NCI-H446 treated with DMSO at 0.1 percent for 48 hours (cell line): ENCODE data around the gene S100A4.

Source experiments
- DNase-seq: peaks from one replicate; lab custom pipeline; 2025; lab: John Stamatoyannopoulos, UW

Gene S100A4

GRCh38 chr1:153547560-153548551 is 2.2 kb upstream of the S100A4 start:
- no peak for DNase-seq

DNA sequence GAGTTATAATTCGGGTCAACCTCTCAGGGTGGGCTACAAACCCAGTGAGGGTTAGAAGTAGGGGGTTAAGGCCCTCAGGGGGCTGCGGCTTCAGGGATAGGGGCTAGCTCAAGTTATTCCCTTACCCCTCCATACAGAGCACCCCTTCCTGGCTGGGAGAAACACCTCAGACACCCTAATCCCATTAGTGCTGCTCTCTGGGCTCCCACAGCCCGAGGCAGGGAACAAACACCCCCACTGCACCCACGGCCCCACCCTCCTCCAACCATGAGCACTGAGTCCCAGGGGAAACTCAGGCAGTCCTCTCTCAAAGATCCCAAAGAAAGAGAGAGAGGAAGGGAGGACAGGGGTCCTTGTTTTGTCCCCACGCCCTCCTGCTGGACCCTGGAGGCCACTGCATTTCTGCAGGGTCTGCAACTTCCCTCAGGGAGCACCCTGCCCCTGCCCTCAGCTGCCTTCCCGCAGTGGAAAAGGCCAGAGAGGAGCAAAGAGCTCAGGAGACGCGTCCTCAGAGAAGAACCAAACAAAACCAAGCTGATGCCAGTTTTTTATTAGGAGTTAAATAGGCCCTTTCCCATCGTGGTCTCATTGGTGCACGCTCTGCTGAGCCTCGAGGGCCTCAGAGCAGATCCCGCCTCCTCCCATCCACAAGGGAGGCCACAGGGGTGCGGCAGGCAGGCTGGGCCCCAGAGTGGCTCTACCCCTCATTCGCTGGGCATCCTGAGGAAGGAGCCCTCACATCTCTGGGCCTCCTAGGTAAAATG is 1.4 kb upstream of the S100A4 start:
- no peak for DNase-seq

DNA sequence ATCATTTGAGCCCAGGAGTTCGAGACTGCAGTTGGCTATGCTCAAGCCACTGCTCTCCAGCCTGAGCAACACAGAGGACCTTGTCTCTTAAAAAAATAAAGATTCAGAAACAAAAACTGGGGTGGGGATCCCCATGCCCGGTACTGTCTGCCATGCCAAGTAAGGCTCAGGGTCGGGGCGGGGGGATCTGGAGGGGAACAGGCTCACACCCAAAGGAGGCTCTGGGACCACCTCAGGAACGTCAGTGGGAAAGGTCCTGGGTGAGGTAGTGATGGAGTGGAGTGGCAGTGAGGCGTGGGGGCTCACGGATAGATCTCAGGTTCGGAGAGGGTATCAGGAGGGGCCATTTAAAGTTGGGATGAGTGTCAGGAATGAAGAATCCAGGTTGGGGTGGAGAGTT is 765 bp upstream of the S100A4 start:
- DNase-seq: no peak

DNA sequence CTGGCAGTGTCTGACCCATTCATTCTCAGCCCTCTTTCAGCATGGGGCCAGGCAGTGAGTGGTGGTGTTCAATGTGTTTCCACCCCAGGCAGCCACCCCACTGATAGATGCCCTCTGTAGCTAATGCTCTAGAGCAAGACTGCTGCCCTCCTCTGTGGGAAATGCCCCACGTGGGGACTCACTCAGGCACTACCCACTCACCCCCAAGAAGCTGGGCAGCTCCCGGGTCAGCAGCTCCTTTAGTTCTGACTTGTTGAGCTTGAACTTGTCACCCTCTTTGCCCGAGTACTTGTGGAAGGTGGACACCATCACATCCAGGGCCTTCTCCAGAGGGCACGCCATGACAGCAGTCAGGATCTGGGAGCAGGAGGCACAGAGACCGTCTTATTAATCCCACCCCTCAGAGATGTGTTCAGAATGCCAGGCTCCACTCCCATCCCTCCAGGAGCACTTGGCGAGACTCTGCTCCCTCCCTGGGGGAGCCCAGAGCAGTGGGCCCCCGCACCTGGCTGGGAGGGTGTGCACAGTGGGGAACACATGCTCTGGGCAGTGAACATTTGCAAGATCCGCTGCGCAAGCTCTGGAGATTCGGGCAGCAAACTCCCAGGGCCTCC is 1.0 kb downstream of the S100A4 start:
- DNase-seq: no peak

GRCh38 chr1:153543736-153544135 is 1.9 kb downstream of the S100A4 start:
- DNase-seq: no peak

DNA sequence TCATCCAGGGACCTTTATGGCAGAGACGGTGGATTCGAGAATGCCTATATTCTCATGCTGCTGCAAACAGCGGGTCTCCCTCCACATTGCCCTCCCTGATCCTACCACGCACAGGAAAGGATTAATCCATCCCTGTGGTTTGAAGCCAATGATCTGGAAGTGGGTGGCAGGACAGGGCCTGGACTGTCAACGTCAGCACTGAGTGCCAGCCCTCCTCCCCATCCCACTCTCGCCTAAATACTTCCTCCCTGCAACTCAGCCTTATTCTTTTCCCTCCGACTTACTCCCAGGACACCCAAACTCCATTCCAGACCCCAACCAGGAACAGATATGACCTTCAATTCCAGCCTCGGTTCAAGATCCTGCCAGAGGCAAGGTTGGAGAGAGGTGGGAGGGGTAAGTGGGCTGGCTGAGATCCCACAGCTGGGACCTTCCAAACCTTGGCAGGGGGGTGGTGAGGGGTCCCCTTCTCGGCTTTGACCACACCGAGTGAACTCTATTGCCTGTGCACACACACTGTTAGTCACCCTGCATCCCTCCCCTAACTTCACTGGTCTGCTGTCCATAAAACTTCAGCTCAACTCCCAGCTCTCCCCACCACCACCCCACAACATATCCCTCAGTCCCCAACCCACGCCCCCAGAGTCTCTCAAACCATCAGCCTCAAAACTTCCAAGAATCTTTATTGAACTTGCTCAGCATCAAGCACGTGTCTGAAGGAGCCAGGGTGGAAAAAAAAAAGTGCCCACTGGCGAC is 2.5 kb downstream of the S100A4 start:
- no peak for DNase-seq

DNA sequence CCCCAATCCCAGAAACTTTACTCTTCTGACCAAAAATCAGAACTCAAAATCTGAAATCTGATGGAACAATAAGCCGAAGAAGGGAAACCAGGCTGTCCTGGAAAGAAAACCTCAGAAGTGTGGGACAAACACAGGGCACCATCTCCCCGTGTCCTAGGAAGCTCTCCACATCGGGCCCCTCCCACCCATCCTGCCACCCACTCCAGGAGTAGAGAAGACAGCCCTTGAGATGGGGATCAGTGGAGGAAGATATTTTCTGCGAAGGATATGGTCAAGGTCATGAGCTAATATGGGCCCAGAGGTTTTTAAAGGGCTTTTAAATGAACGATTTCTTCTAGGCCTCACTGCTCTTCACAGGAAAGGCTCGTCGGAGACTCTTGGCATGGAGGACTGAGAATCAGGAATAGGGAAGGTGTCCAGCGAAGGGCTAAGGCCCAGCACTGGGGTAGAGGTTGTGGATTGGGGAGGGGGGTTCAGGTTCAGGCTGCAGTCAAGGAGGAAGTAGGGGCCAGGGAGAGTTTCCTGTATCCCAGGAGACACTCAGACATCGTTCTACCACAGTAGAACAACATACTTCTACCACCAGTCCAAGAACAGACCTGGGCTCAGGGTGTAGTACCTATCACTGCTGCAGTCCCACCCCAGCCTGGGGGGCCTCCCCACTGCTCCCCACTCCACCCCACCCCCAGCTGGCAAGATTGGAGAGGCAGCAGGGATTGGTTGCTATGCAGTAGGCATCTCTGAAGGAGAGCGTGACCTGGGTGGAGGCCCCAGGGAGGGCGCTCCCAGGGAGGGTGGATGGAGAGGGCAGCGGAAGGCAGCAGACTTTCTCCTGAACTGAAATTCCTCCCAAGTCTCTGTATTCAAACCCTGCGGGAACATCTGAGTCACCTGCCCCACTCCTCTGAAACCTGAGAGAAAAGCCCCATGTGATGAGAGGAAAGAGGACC is 3.7 kb downstream of the S100A4 start:
- DNase-seq: no peak

- DNase-seq: peak; percentile 88
Measured at GRCh38 chr1:153540394-153541361, 4.9 kb downstream of the S100A4 start, which contains the start of gene S100A5. Gene S100A5, minus strand, starts transcription at chr1:153540934. Its CDS starts 743 bp downstream, at chr1:153540191.

- DNase-seq: no peak
Measured at GRCh38 chr1:153539395-153540093, 6.1 kb downstream of the S100A4 start.

GRCh38 chr1:153538315-153538821 is 7.2 kb downstream of the S100A4 start:
- DNase-seq: no peak

DNA sequence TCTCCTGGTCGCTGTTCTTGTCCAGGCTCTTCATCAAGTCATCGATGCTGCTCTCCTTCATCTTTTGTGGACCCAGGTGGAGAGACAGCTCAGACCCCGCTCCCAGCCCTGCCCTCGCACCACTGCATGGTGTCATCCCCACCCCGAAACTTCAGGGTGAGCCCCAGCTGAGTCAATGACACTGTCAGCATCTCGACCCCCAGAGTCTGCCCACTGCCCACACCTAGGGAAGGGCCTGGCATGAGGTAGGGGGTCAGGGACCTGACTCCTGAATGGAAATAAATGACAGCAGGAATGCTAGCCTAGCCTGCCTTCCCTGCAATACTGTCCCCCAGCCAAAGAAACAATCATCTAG is 8.3 kb downstream of the S100A4 start:
- DNase-seq: no peak

DNA sequence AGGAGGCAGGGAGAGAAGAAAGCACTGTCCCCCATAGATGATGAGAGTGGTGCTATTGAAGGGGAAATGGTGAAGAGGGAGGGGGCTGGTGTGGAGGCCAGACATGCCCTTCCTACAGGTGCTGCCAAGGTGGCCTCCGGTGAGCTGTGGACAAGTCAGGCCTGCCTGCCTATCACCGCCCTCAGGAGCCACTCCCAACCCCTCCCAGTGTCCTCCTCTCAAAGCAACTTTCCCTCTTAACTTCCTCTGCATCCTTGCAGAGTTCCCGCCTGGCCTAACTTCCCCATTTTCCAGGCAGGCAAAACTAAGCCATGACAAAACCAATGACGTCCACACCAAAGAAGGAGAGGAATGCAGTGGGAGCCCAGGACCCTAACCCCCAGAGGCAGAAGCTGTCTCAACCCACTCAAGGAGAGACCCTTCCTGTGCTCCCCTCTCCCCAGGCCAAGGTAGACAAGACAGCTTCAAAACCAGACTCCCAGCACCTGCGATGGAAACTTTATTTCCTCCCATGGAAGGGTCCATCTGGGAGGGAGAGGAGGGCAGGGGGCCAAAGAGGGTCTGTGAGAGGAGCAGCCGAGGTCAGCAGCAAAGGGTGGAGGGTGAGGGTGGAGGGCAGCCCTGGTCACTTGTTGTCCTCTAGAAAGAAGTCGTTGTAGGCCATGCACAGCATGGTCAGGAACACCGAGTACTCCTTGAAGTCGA is 8.8 kb downstream of the S100A4 start:
- DNase-seq: no peak

- no peak for DNase-seq
Measured at GRCh38 chr1:153536012-153536670, 9.5 kb downstream of the S100A4 start.

DNA sequence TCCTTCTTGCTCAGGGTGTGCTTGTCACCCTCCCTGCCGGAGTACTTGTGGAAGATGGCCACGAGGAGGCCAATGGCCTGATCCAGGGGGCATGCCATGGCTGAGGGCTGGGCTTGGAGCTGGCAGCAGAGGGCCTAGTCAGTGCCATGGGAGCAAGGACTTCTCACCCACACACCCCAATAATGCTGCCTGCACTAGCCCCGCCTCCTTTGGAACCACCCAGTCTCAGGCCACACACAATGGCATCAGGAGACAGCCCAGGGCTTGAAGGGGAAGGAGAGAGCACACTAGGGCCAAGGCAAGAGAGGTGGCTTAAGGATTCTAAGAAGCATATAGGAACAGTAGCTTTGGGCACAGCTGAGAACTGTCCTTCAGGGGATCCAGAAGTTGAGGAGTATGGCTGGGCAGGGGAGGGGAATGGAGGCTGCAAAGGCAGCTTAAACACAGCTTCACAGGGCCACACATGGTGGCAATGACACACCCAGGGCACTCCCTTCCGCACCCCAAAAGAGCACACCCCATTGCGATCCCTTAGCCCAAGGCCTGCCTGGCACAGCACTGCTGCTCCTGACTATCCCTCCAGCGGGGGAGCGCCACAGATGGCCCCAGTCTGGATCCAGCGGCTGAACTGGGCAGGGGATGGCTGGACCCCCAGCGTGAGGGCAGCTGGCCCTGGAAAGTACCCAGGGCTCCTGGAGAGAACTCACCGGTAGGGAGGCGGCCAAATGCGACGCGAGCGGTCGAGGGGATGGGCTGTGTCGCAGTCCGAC is 10.2 kb downstream of the S100A4 start, which contains the start of gene S100A6:
Gene S100A6 (minus strand): TSS at position 750 of the 770 bp plus-strand sequence. CDS start 652 bp downstream, at position 98.
- no peak for DNase-seq

GRCh38 chr1:153534925-153535241 is 10.7 kb downstream of the S100A4 start:
- DNase-seq: no peak

GRCh38 chr1:153534226-153534924 is 11.2 kb downstream of the S100A4 start:
- DNase-seq: no peak
